ENCODE data around the gene SPDYE3. TPM values are rescaled to one million over a fixed set of nuclear protein-coding genes. Genes with fewer than 3 reads are reported as not detected.

Gene SPDYE3
- total and polyA plus RNA-seq, 2 of the 13 experiments (the other 11 are each of a cell fraction or from before 2014, with no cell fraction given): not detected

- TF ChIP-seq ZBTB7B (CRISPR knock-in tag; IDR thresholded peaks at IDR 0.05): peak; percentile 58; the same call in 1 of the 2 replicates
- TF ChIP-seq ZNF629 (CRISPR knock-in tag; conservative IDR thresholded peaks at IDR 0.05): peak; percentile 38
- TF ChIP-seq GLI4 (CRISPR knock-in tag; IDR thresholded peaks at IDR 0.05; ENCODE audit: borderline replicate concordance): 0 out of 2 replicates have a peak, but pooled peaks have one; percentile 31
- peak; percentile 61; the same call in 1 of the 2 replicates for TF ChIP-seq KLF6 (CRISPR knock-in tag; IDR thresholded peaks at IDR 0.05)
- peak; percentile 60 for TF ChIP-seq ZEB1 (IDR thresholded peaks at IDR 0.05; ENCODE audit: insufficient replicate concordance, low read depth)
- TF ChIP-seq ZBTB42 (CRISPR knock-in tag; IDR thresholded peaks at IDR 0.05): 0 out of 2 replicates have a peak, but pooled peaks have one; percentile 71
- peak; percentile 61; the same call in 1 of the 2 replicates for TF ChIP-seq ZNF552 (CRISPR knock-in tag; IDR thresholded peaks at IDR 0.05; ENCODE audit: borderline replicate concordance)
- peak; percentile 75; the same call in 1 of the 2 replicates for TF ChIP-seq SPEN (CRISPR knock-in tag; IDR thresholded peaks at IDR 0.05; ENCODE audit: low read depth)
- peak; percentile 83; the same call in 1 of the 2 replicates for TF ChIP-seq SAFB2 (CRISPR knock-in tag; IDR thresholded peaks at IDR 0.05; ENCODE audit: borderline replicate concordance, low read depth)
- TF ChIP-seq NR2F6 (IDR thresholded peaks at IDR 0.05): 0 out of 2 replicates have a peak, but pooled peaks have one; percentile 7
- TF ChIP-seq NR2F6 (CRISPR knock-in tag; IDR thresholded peaks at IDR 0.05): peak; percentile 34; the same call in 1 of the 2 replicates
- TF ChIP-seq NFKB2 (CRISPR knock-in tag; IDR thresholded peaks at IDR 0.05; ENCODE audit: borderline replicate concordance): peak; percentile 90; the same call in 1 of the 2 replicates
- peak; percentile 82; the same call in 1 of the 2 replicates for TF ChIP-seq ZNF275 (CRISPR knock-in tag; IDR thresholded peaks at IDR 0.05; ENCODE audit: borderline replicate concordance)
- peak; percentile 53; the same call in 1 of the 2 replicates for TF ChIP-seq ZNF335 (CRISPR knock-in tag; IDR thresholded peaks at IDR 0.05)
- TF ChIP-seq ZNF770 (CRISPR knock-in tag; IDR thresholded peaks at IDR 0.05): peak; percentile 41; the same call in 1 of the 2 replicates
- TF ChIP-seq ZFX (CRISPR knock-in tag; IDR thresholded peaks at IDR 0.05; ENCODE audit: low read depth): peak; percentile 98
- peak; percentile 78; the same call in 1 of the 2 replicates for TF ChIP-seq ZNF564 (CRISPR knock-in tag; IDR thresholded peaks at IDR 0.05)
- TF ChIP-seq ZNF350 (CRISPR knock-in tag; IDR thresholded peaks at IDR 0.05; ENCODE audit: borderline replicate concordance, low read depth): peak; percentile 51; the same call in 1 of the 2 replicates
- peak; percentile 59; the same call in 1 of the 2 replicates for TF ChIP-seq ZHX1 (CRISPR knock-in tag; IDR thresholded peaks at IDR 0.05; ENCODE audit: low read depth)
- peak; percentile 46; the same call in 1 of the 2 replicates for TF ChIP-seq ZNF746 (CRISPR knock-in tag; IDR thresholded peaks at IDR 0.05)
Observed at GRCh38 chr7:100335566-100336466, 28.3 kb downstream of the SPDYE3 start (continued).

Measured in HepG2 (cell line).